Right lobe of liver (tissue), 6 donors: ENCODE results near the gene ERVV-1. TPM values are rescaled to one million over a fixed set of nuclear protein-coding genes. Genes with fewer than 3 reads are reported as not detected.

Experiments used
- ATAC-seq, 4 donors: fragments of 200-7000 bp; cut with Tn5 transposase; one replicate each; pipeline ENCODE4 v1.9.1; 2020; ENCODE audit warnings: mild to moderate bottlenecking in 4 of 4, moderate library complexity in 4 of 4
- DNase-seq, 3 donors: peaks; one replicate each; pipeline ENCODE4 v3.0.0-alpha.2; 2020
- H3K27ac ChIP-seq, 3 donors: fragments of 200-600 bp; one replicate each; pipeline ENCODE4 v1.8.0; 2022
- H3K27me3 ChIP-seq, 2 donors: fragments of 200-600 bp; one replicate each; pipeline ENCODE4 v1.8.0; 2022
- H3K36me3 ChIP-seq, 4 donors: fragments of 200-600 bp; sonication (generic) in 1 of 4; one replicate each; pipeline versions ENCODE4 v1.5.1 to v1.8.0; 2017 to 2022; ENCODE audit warnings: control low read depth in 1 of 4
- H3K4me1 ChIP-seq, 4 donors: fragments of 200-600 bp; sonication (generic) in 1 of 4; one replicate each; pipeline versions ENCODE4 v1.5.1 to v1.8.0; 2017 to 2022; ENCODE audit warnings: control low read depth in 1 of 4
- H3K4me3 ChIP-seq, 3 donors: fragments of 200-600 bp; one replicate each; pipeline ENCODE4 v1.8.0; 2022
- H3K9me3 ChIP-seq, 4 donors: fragments of 200-600 bp; sonication (generic) in 1 of 4; one replicate each; pipeline versions ENCODE4 v1.5.1 to v1.8.0; 2017 to 2022; ENCODE audit warnings: control low read depth in 1 of 4
- CTCF ChIP-seq, 4 donors: fragments of 200-600 bp in 3 of 4; fragments of 450-650 bp in 1 of 4; IDR thresholded peaks; one replicate each; pipeline versions ENCODE4 v1.5.1 to v1.8.0; 2016 to 2022; ENCODE audit warnings: antibody characterized with exemption in 4 of 4, mild to moderate bottlenecking in 2 of 4
- POLR2A ChIP-seq: fragments of 450-650 bp; IDR thresholded peaks from one replicate; pipeline ENCODE4 v1.6.1; 2017; ENCODE audit warnings: antibody characterized with exemption, mild to moderate bottlenecking
- WGBS: methylation state at CpG from one replicate; pipeline ENCODE4 v1.1.6; 2018; ENCODE audit warnings: low coverage, low lambda C conversion rate; ENCODE audit not compliant: insufficient coverage; ENCODE audit errors: missing lambda C conversion rate; 5-methylcytosine and 5-hydroxymethylcytosine counted together
- intact Hi-C, 2 donors: fragments of 100-400 bp; cut with DNase I; formaldehyde crosslinking; loops; one replicate each; pipeline versions ENCODE4 v1.11.2 to v1.14.1; 2022
- total RNA-seq, 6 experiments: library from RNA; depleted of rRNA in 2 of 6; stranded (reverse); fragments of >200 nt in 2 of 6; fragmentation: NEBNext Ultra II Directional in 3 of 6; extraction: Animal tissue kit (Norgen Biotek cat#: 25700) in 3 of 6; gene quantifications; one replicate each; pipeline versions ENCODE4 v1.1.0 to v1.2.4, GENCODE V29; 2016 to 2023
- donor health status: DM: no; HTN: yes; CAD: no.
- donor health status: DM: no; HTN: no; CAD: no.
- donor health status: DM: no; HTN: no; CAD: no.
- donor health status: DM: no; HTN: yes; CAD: no.
- donor health status: DM: no; HTN: yes; CAD: no.

ERVV-1 gene
- total RNA-seq, 6 experiments from 2014 or later: not detected

DNA sequence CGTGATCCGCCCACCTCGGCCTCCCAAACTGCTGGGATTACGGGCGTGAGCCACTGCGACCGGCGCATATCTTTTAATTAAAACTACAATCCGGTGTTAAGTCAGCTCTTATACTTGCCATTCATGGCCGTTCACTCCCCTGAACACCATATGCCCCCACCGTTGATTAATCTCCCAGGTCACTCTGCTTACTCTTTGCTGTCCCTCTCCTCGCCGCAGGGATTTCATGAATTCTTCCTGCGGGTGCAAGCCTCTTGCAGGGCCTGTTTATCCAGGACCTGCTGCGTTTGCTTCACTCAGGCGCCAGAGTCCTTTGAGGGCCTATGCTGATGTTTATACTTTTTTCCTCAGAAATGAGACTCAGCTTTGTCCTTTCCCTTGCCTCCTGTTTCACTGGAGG lies 31.8 kb downstream of the ERVV-1 start:
- DNase-seq: no peak
- H3K27ac ChIP-seq: no peak overlapping the region

DNA sequence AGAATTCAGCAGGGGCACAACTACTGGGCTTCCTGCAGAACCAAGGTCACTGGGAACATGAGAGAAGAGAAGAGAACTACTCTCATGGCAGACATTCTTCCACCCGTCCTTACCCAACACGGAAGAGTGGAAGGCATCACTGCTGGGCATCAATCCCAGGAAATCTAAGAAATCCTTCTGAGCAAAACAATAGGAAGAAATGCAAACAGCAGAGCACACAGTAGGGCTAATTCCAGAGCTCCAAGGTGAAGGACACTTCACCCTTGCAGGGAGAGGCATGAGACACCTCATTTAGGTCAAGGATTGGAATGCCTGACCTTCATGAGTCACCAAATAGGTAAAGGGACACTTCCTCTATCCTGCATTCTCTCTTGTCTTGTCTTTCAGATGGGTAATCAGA lies 33.7 kb downstream of the ERVV-1 start:
- Histone ChIP-seq H3K36me3 (no peaks in the 10 kb centered on the region), H3K9me3 (peaks cover 0 to 4% (median 0%) of the 10 kb centered on the region in 4 donors), H3K4me3 (no peak overlapping the region), H3K4me1 (no peaks in the 10 kb centered on the region), H3K27ac (no peak overlapping the region), H3K27me3 (no peaks in the 10 kb centered on the region)
- TF ChIP-seq CTCF (IDR thresholded peaks at IDR 0.05): no peak
- TF ChIP-seq POLR2A: no peak
- ATAC-seq (no peak), DNase-seq (no peak)
- 75% methylated on average over 2 of the region's 2 CpGs for WGBS
- intact Hi-C loops: no loop called here

More for the DNA sequence above, 31.8 kb downstream of the ERVV-1 start:
- no peaks in the 10 kb centered on the region for H3K4me1 ChIP-seq
- ATAC-seq: no peak
- intact Hi-C loops: no loop called here
- no peak overlapping the region for H3K4me3 ChIP-seq
- TF ChIP-seq POLR2A (no peak), CTCF (IDR thresholded peaks at IDR 0.05) (no peak)
- no peaks in the 10 kb centered on the region for H3K27me3 ChIP-seq
- H3K9me3 ChIP-seq: peaks cover 0 to 4% (median 0%) of the 10 kb centered on the region in 4 donors
- H3K36me3 ChIP-seq: no peaks in the 10 kb centered on the region
- WGBS: 62% methylated on average over 16 of the region's 16 CpGs

GRCh38 chr19:53055117-53055516 lies 41.4 kb downstream of the ERVV-1 start:
- DNase-seq: no peak
- Histone ChIP-seq H3K36me3 (no peaks in the 10 kb centered on the region), H3K4me3 (no peak overlapping the region), H3K4me1 (no peaks in the 10 kb centered on the region), H3K9me3 (peaks cover 0 to under 1% (median 0%) of the 10 kb centered on the region in 4 donors), H3K27me3 (no peaks in the 10 kb centered on the region), H3K27ac (no peak overlapping the region)
- no peak for ATAC-seq
- 32% methylated on average over 2 of the region's 2 CpGs for WGBS
- intact Hi-C loops: no loop called here
- TF ChIP-seq CTCF (IDR thresholded peaks at IDR 0.05) (no peak), POLR2A (no peak)

DNA sequence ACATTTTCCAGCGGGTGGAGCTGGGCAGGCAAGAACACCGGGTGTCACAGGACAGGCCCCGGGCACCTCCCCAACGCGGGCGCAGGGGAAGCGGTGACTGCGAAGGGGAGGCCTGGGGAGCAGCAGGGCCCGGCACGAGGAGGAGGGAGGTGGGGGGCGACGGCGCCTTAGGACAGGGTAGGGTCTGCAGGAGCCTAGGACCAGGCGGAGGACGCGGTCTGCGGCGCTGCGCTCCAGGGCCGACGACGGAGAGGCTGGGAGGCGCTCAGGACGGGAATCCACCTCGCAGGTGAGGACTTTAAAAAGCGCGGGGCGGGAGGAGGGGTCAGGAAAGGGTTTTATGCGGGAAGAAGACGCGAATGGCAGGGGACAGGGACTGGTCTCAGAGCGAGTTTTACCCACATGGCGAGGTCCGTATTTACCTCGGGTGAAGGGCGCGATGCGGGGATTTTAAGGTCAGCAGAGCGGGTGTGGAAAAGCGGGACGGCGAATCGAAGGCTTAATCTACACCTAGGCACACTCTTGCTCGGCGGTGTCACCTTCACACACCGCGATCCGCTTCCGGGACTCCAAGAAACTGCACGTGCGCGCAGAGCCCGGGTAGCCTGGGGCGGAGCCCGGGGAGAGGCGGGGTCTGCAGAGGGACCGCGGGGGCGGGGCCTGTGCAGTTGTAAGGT lies 44.3 kb downstream of the ERVV-1 start:
- no peak overlapping the region for H3K4me3 ChIP-seq
- no peak for DNase-seq
- H3K9me3 ChIP-seq: peaks cover 0 to 9% (median 0%) of the 10 kb centered on the region in 4 donors
- no peaks in the 10 kb centered on the region for H3K4me1 ChIP-seq
- TF ChIP-seq POLR2A (no peak), CTCF (IDR thresholded peaks at IDR 0.05) (no peak)
- intact Hi-C loops: no loop called here
- peak in 2 of 4 donors; percentile 23 to 46 for ATAC-seq
- H3K27me3 ChIP-seq: no peaks in the 10 kb centered on the region
- H3K27ac ChIP-seq: no peak overlapping the region
- 7% methylated on average over 19 of the region's 59 CpGs for WGBS
- no peaks in the 10 kb centered on the region for H3K36me3 ChIP-seq

Other genes starting within 250 kb of the ERVV-1 start
- gene ZNF600, start 227.1 kb upstream of the ERVV-1 start, total RNA-seq: 1 to 10 TPM; 1.4 to 4.3 (median 2.1) TPM
- gene ZNF28, start 192.3 kb upstream of the ERVV-1 start, total RNA-seq: 1 to 10 TPM in 5 of 6 experiments, under 1 TPM in 1; 0.92 to 4.2 (median 2.9) TPM
- 1 to 10 TPM; 1.6 to 4.2 (median 2.9) TPM for gene ZNF468, start 156.3 kb upstream of the ERVV-1 start, total RNA-seq
- gene ZNF320, start 116.3 kb upstream of the ERVV-1 start, total RNA-seq: 1 to 10 TPM in 3 of 6 experiments, under 1 TPM in 2, not detected in 1; 0.68 to 5.0 (median 1.1) TPM
- gene ZNF888, start 90.5 kb upstream of the ERVV-1 start, total RNA-seq: 1 to 10 TPM in 1 of 6 experiments, under 1 TPM in 5; 0.37 to 2.0 (median 0.76) TPM
- 1 to 10 TPM in 5 of 6 experiments, under 1 TPM in 1; 0.68 to 3.5 (median 1.9) TPM for gene ZNF816, start 51.0 kb upstream of the ERVV-1 start, total RNA-seq
- gene ERVV-2, start 30.8 kb downstream of the ERVV-1 start, total RNA-seq: not detected
- 10 to 100 TPM in 5 of 6 experiments, 1 to 10 TPM in 1; 6.6 to 18.9 (median 13.9) TPM for gene ZNF160, start 89.5 kb downstream of the ERVV-1 start, total RNA-seq
- 1 to 10 TPM in 1 of 6 experiments, under 1 TPM in 5; 0.12 to 1.3 (median 0.47) TPM for gene ZNF415, start 119.0 kb downstream of the ERVV-1 start, total RNA-seq
- 1 to 10 TPM in 5 of 6 experiments, under 1 TPM in 1; 0.70 to 4.2 (median 2.0) TPM for gene ZNF347, start 145.1 kb downstream of the ERVV-1 start, total RNA-seq
- gene ZNF665, start 179.4 kb downstream of the ERVV-1 start, total RNA-seq: under 1 TPM in 5 of 6 experiments, not detected in 1; 0.09 to 0.47 (median 0.32) TPM
- gene ZNF677, start 241.0 kb downstream of the ERVV-1 start, total RNA-seq: 1 to 10 TPM in 3 of 6 experiments, under 1 TPM in 3; 0.25 to 2.0 (median 1.1) TPM
- not detected for gene VN1R2, start 244.4 kb downstream of the ERVV-1 start, total RNA-seq